WI38 (cell line): ENCODE results near the gene PIP5K1C.

Experiments
- H3K4me3 ChIP-seq: 2 replicates; pipeline ENCODE4 v1.5.1; 2011; ENCODE audit warnings: low read depth, mild to moderate bottlenecking, control low read depth, low read length
- TF ChIP-seq, protein P1 (sequence below): IDR thresholded peaks from 2 replicates; pipeline ENCODE4 v1.5.1; 2012; ENCODE audit warnings: low read depth, mild to moderate bottlenecking, control low read depth, low read length

PIP5K1C gene

DNA sequence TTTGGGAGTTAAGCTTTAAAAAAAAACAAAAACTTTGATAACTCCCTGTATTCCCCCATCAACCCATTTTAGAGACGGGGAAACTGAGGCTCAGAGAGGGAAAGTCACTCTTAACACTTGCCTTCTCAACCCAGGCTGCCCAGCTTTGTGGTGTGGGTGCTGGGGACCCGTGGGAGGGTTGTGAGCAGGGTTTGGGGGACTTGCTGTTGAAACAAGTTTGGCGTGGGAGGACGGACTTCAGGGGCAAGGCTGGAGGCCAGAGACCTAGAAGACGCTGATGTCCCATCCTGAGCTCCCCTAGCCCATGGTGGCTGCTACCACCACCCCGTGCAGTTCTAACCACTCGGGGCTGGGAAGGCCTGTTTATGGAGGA is 72.9 kb downstream of the PIP5K1C start:
- H3K4me3 ChIP-seq = peak overlapping the region; percentile 8; the same call in 1 of the 2 replicates
- TF ChIP-seq, protein P1, sequence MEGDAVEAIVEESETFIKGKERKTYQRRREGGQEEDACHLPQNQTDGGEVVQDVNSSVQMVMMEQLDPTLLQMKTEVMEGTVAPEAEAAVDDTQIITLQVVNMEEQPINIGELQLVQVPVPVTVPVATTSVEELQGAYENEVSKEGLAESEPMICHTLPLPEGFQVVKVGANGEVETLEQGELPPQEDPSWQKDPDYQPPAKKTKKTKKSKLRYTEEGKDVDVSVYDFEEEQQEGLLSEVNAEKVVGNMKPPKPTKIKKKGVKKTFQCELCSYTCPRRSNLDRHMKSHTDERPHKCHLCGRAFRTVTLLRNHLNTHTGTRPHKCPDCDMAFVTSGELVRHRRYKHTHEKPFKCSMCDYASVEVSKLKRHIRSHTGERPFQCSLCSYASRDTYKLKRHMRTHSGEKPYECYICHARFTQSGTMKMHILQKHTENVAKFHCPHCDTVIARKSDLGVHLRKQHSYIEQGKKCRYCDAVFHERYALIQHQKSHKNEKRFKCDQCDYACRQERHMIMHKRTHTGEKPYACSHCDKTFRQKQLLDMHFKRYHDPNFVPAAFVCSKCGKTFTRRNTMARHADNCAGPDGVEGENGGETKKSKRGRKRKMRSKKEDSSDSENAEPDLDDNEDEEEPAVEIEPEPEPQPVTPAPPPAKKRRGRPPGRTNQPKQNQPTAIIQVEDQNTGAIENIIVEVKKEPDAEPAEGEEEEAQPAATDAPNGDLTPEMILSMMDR = no peak

DNA sequence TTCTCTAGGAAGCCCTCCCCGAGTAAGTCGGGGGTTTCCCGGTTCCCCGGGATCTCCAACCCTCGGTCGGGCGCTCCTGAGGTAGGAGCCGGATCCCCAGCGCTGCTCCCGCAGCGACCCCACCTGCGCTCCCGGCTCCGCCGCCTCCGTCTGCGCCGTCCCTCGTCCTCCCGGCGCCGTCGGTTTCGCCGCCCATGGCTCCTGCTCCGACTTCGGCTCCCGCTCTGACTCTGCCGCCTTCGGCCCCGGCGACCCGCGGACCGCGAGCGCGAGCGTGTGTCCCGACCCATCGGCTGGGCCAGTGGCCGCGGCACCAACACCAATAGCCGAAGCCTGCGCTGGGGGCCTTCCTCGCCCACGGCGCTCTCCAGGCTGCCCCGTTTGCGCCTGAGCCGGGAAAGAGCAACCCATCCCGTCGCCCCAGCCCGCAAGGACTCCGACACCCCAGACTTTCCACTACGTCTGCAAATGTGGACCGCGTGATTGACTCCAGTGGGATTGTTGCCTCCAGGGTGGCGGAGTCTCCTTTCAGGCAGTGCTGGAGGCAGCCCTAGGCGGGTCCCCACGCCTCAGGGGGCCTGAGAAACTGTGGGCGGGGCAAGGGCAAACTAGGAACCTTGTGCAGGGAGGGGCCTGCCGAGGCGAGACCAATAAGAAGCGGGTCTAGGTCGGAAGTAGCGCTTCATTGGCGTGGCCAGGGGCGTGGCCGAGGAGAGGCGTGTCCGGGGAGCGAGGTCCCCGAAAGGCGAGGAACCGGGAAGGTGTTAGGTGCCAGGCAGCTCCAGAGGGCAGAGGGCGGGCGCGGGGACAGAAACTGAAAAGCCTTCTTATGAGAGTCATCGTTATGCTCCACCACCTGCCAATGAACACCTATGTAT is 73.6 kb downstream of the PIP5K1C start, which contains the start of gene CACTIN:
CACTIN (minus strand) TSS at position 318 of the 878 bp plus-strand sequence; CDS start at position 290, 28 bp downstream.
- TF ChIP-seq, protein P1 = no peak
- H3K4me3 ChIP-seq = peak within 1 kb of the TSS; percentile 97

DNA sequence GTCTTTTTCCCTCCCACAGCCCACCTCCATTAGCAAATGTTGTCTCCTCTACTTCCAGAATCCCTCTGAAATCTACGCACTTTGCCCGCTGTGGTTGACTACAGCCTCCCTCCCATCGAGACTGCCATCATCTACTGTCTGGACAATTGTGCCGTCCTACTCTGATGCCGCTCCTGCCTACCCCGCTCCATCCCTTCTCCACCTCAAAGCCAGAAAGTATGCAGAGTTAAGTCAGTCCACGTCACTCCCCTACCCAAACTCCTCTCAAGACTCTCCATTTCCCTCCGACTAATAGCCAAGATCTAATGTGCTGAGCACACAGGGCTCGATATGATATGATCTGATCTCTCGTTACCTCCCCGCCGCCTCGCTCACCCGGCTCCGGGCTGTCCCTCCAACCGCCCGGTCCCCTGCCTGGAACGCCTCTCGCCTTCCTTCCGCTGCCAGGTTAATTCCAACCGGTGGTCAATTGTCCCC is 74.2 kb downstream of the PIP5K1C start:
- TF ChIP-seq, protein P1 = no peak
- peak overlapping the region; percentile 97 for H3K4me3 ChIP-seq

DNA sequence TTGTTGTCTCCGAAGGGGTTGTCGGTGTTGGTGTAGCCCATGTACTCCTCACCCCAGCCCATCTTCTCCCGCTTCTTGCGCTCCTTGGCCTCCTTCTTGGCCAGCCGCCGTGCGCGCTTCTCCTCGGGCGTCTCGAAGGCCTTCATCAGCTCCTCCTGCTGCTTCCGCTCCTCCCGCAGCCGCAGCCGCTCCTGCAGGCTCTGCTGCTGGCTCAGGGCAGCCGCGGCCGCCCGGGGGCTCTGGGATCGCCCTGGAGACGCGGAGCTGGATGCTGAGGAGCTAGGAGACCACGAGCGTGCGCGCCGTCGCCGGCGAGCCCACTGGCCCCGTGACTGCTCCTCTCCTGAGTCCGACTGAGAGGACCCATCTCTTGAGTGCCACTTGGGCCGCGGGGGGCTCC is 76.6 kb downstream of the PIP5K1C start:
- no peak overlapping the region for H3K4me3 ChIP-seq
- TF ChIP-seq, protein P1 = no peak

DNA sequence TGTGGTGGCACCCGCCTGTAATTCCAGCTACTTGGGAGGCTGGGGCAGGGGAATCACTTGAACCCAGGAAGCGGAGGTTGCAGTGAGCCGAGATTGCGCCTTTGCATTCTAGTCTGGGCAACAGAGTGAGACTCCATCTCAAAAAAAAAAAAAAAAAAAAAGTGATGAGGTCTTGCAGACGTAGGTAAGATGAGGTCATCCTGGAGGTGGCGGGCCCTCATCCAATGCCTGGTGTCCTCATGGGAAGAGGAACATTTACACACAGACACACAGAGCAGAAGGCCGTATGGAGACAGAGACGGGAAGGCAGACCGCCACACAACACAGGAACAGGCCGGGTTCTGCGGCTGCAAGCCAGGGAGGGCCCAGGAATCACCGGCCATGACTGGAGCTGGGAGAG is 78.0 kb downstream of the PIP5K1C start:
- H3K4me3 ChIP-seq = no peak overlapping the region
- TF ChIP-seq, protein P1 = no peak

DNA sequence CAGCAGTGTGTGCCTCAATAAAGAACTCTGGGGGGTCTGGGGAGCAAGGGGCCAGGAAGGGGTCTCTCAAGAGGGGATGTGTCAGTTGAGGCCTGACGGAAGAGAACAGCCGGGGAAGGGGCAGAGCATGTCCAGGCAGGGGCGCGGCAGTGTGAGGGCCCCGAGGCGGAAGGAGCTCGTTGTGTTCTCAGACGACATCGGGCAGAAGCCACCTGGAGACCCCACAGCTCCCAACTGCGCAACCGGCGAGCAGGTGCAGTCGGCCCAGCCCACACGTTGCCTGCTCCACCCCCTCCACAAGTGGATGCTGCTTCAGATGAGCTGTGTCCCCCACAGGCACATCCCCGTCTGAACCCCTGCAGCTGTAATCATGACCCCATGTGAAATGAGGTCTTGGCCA is 78.6 kb downstream of the PIP5K1C start:
- TF ChIP-seq, protein P1 = no peak

More for the DNA sequence above, 78.6 kb downstream of the PIP5K1C start:
- no peak overlapping the region for H3K4me3 ChIP-seq
